GM12878 (cell line): ENCODE results near the gene MAP1LC3B. TPM values are rescaled to one million over a fixed set of nuclear protein-coding genes. Genes with fewer than 3 reads are reported as not detected.

Experiments
- ATAC-seq: fragments of 200-7000 bp; cut with Tn5 transposase; 3 replicates; pipeline ENCODE4 v1.9.1; 2020; ENCODE audit warnings: mild to moderate bottlenecking, moderate library complexity
- BruUV-seq: library from RNA; stranded (reverse); fragments of 400-500 nt; replicated peaks from 2 replicates; lab custom pipeline; 2021; lab: Mats Ljungman, UMichigan
- CTCF ChIA-PET: fragments of 300-600 bp; sonication (Branson Sonifier 250); formaldehyde crosslinking; extraction: SDS; loops from one replicate; lab custom pipeline; 2021; ENCODE audit warnings: inconsistent platforms; lab: Yijun Ruan, JAX
- POLR2A ChIA-PET: fragments of 350-600 bp; formaldehyde crosslinking; extraction: SDS; loops from one replicate; lab custom pipeline; 2021; ENCODE audit warnings: inconsistent platforms; lab: Charles Lee
- RAD21 ChIA-PET: fragments of 300-600 bp; sonication (Branson Sonifier 250); formaldehyde crosslinking; loops from one replicate; lab custom pipeline; 2023; ENCODE audit warnings: antibody characterized with exemption; ENCODE audit not compliant: unreplicated experiment; lab: Charles Lee
- SMC1A ChIA-PET: fragments of 300-600 bp; sonication (Branson Sonifier 250); formaldehyde crosslinking; loops from one replicate; lab custom pipeline; 2023; ENCODE audit not compliant: unreplicated experiment, uncharacterized antibody; lab: Charles Lee
- DNase-seq: peaks from one replicate; pipeline ENCODE4 v3.0.0-alpha.2; 2011; ENCODE audit warnings: low read depth, low spot score
- FAIRE-seq: peaks from 3 replicates; lab custom pipeline; 2011; peaks lifted over from hg19 to GRCh38; lab: Jason Lieb, UNC
- H2AFZ ChIP-seq: 2 replicates; pipeline ENCODE4 v1.6.0; 2011; ENCODE audit warnings: low read depth, low read length, control low read depth; ENCODE audit not compliant: control insufficient read depth
- H3K27ac ChIP-seq: 2 replicates; pipeline ENCODE4 v1.5.1; 2011; ENCODE audit warnings: control low read depth; ENCODE audit not compliant: control insufficient read depth, insufficient read depth
- H3K27me3 ChIP-seq, 2 experiments: replicated peaks in 1 of 2; 2 replicates each; pipeline versions ENCODE4 v1.6.0 to v1.6.1; 2011; ENCODE audit warnings: low read length in 1 of 2; ENCODE audit not compliant: control insufficient read depth in 2 of 2, insufficient read depth in 2 of 2
- H3K36me3 ChIP-seq, 2 experiments: 2 replicates each; pipeline ENCODE4 v1.5.1; 2011; ENCODE audit warnings: low read length in 1 of 2; ENCODE audit not compliant: control insufficient read depth in 2 of 2, insufficient read depth in 2 of 2
- H3K4me1 ChIP-seq: 2 replicates; pipeline ENCODE4 v1.6.1; 2011; ENCODE audit warnings: mild to moderate bottlenecking, low read length, moderate library complexity, mixed read lengths; ENCODE audit not compliant: control insufficient read depth, insufficient read depth
- H3K4me2 ChIP-seq: 2 replicates; pipeline ENCODE4 v1.6.0; 2011; ENCODE audit warnings: control low read depth; ENCODE audit not compliant: control insufficient read depth, insufficient read depth
- H3K4me3 ChIP-seq: fragments of 200-600 bp; sonication (generic); 2 replicates; pipeline ENCODE4 v1.5.1; 2016
- H3K79me2 ChIP-seq: 2 replicates; pipeline ENCODE4 v1.6.0; 2011; ENCODE audit warnings: low read length; ENCODE audit not compliant: control insufficient read depth, insufficient read depth
- H3K9ac ChIP-seq: 2 replicates; pipeline ENCODE4 v1.8.0; 2011; ENCODE audit warnings: low read length, control low read depth, mixed read lengths; ENCODE audit not compliant: control insufficient read depth, insufficient read depth
- H3K9me3 ChIP-seq: replicated peaks from 3 replicates; pipeline ENCODE4 v1.5.1; 2011; ENCODE audit warnings: mild to moderate bottlenecking, low read length; ENCODE audit not compliant: control insufficient read depth, insufficient read depth
- H4K20me1 ChIP-seq: 2 replicates; pipeline ENCODE4 v1.6.0; 2011; ENCODE audit not compliant: control insufficient read depth, insufficient read depth
- MXI1 ChIP-seq: fragments of 150-350 bp; IDR thresholded peaks from 2 replicates; pipeline ENCODE4 v1.6.1; 2011; ENCODE audit warnings: low read depth, mild to moderate bottlenecking, inconsistent platforms, low read length, improper control_type of control experiment
- MYB ChIP-seq: fragments of 150-350 bp; IDR thresholded peaks from 2 replicates; pipeline ENCODE4 v1.6.1; 2014; ENCODE audit warnings: mild to moderate bottlenecking, low read depth, low read length, borderline replicate concordance
- NFYB ChIP-seq: IDR thresholded peaks from 2 replicates; pipeline ENCODE4 v1.6.1; 2011; ENCODE audit warnings: low read depth, mild to moderate bottlenecking, low read length, improper control_type of control experiment, moderate library complexity; ENCODE audit not compliant: insufficient read depth
- PAX8 ChIP-seq: fragments of 450-650 bp; IDR thresholded peaks from 2 replicates; pipeline ENCODE4 v1.6.1; 2017; ENCODE audit warnings: mild to moderate bottlenecking, moderate library complexity
- RELA ChIP-seq: fragments of 450-650 bp; IDR thresholded peaks from 2 replicates; pipeline ENCODE4 v1.8.0; 2014; ENCODE audit warnings: borderline replicate concordance; ENCODE audit not compliant: partially characterized antibody
- SMC3 ChIP-seq: IDR thresholded peaks from 2 replicates; pipeline ENCODE4 v1.6.1; 2011; ENCODE audit warnings: low read length, improper control_type of control experiment, borderline replicate concordance
- SP1 ChIP-seq: IDR thresholded peaks from one replicate; pipeline ENCODE4 v1.6.1; 2011; ENCODE audit warnings: low read depth, low read length
- SREBF2 ChIP-seq: IDR thresholded peaks from 2 replicates; pipeline ENCODE4 v1.6.1; 2012; ENCODE audit warnings: mild to moderate bottlenecking, low read length
- WRNIP1 ChIP-seq: IDR thresholded peaks from 2 replicates; pipeline ENCODE4 v1.6.1; 2011; ENCODE audit warnings: low read depth, low read length, improper control_type of control experiment, borderline replicate concordance
- ZNF217 ChIP-seq: fragments of 450-650 bp; IDR thresholded peaks from 2 replicates; pipeline ENCODE4 v1.6.1; 2017; ENCODE audit warnings: antibody characterized with exemption, mild to moderate bottlenecking
- WGBS: methylation state at CpG from one replicate; pipeline ENCODE4 v1.1.6; 2016; ENCODE audit warnings: low lambda C conversion rate; ENCODE audit not compliant: insufficient replicate concordance, insufficient coverage; ENCODE audit errors: missing lambda C conversion rate; 5-methylcytosine and 5-hydroxymethylcytosine counted together
- in situ Hi-C: fragments of 300-500 bp; cut with MboI; formaldehyde crosslinking; loops from 9 replicates; pipeline ENCODE4 v1.14.3; 2018; ENCODE audit warnings: mixed read lengths
- intact Hi-C: fragments of 100-400 bp; cut with micrococcal nuclease; formaldehyde crosslinking; loops from one replicate; pipeline ENCODE4 v1.14.2; 2022; ENCODE audit not compliant: unreplicated experiment
- polyA plus RNA-seq, 11 experiments: library from polyadenylated mRNA; depleted of rRNA in 4 of 11; unstranded in 6 of 11; stranded (reverse) in 5 of 11; fragments of >200 nt; fragmentation: Nextera tagmentation in 4 of 11; fragmentation: Illumina TruSeq in 1 of 11; extraction: Ambion mirVana in 4 of 11; extraction: Trizol in 1 of 11; gene quantifications; 1 replicate in 1 of 11; 2 replicates in 10 of 11; pipeline versions ENCODE4 v1.2.1 to v1.2.3, GENCODE V29; 2011 to 2016; ENCODE audit warnings: inconsistent platforms in 2 of 11, missing spikeins in 2 of 11, low read depth in 1 of 11
- total RNA-seq, 4 experiments: library from RNA; depleted of rRNA in 3 of 4; stranded (reverse); fragments of >200 nt in 3 of 4; fragmentation: Illumina TruSeq in 1 of 4; extraction: Trizol in 1 of 4; gene quantifications; 2 replicates each; pipeline versions ENCODE4 v1.2.1 to v1.2.3, GENCODE V29; 2013 to 2021
- TF ChIP-seq, protein P1 (sequence below): IDR thresholded peaks from 2 replicates; pipeline ENCODE4 v1.6.1; 2011; ENCODE audit warnings: borderline replicate concordance, low read depth, mild to moderate bottlenecking, moderate library complexity, low read length; ENCODE audit not compliant: insufficient read depth, poor library complexity, severe bottlenecking
- TF ChIP-seq, protein P2 (sequence below): IDR thresholded peaks from 2 replicates; pipeline ENCODE4 v1.6.1; 2011; ENCODE audit warnings: low read depth, low read length, improper control_type of control experiment, borderline replicate concordance
- TF ChIP-seq, protein P3 (sequence below): fragments of 450-650 bp; IDR thresholded peaks from 2 replicates; pipeline ENCODE4 v1.6.1; 2017; ENCODE audit warnings: mild to moderate bottlenecking, low read depth, inconsistent platforms; ENCODE audit not compliant: poor library complexity, severe bottlenecking

The MAP1LC3B gene
- total and polyA plus RNA-seq, 10 of the 15 experiments (the other 5 are each of a cell fraction or from before 2014, with no cell fraction given): 6.1 to 42.8 (median 13.7) TPM

DNA sequence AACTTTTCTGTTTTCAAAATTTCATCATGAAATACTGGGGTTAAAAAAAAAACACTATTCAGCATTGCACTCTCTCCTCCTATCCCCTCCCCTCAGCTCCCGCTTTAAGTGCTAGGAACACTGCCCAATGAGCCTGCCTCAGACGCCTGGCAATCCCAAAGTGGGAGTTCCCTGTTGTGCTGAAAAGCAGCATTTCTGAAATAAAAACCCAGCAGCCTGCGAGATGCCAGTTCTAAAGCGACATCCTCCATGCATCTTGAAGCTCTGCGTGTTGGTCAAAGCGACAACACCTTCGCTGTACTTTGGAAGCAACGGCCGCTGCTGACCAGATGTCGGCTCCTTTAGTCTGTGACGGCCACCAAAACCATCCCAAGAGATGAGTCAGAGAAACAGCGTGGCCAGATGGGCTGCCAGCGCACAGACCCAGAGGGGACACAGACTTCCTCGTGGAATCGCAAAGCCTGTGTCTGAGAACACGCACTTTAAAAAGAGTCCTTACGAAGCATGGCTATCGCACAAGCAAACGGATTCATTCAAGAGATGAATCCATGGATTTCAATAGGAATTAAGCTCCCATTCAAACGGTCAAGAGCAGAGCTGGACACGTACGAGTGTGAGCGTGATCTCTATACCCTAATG lies 41.3 kb upstream of the MAP1LC3B start (continued):
- TF ChIP-seq, protein P1, sequence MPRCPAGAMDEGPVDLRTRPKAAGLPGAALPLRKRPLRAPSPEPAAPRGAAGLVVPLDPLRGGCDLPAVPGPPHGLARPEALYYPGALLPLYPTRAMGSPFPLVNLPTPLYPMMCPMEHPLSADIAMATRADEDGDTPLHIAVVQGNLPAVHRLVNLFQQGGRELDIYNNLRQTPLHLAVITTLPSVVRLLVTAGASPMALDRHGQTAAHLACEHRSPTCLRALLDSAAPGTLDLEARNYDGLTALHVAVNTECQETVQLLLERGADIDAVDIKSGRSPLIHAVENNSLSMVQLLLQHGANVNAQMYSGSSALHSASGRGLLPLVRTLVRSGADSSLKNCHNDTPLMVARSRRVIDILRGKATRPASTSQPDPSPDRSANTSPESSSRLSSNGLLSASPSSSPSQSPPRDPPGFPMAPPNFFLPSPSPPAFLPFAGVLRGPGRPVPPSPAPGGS: no peak
- no peak for TF ChIP-seq PAX8

DNA sequence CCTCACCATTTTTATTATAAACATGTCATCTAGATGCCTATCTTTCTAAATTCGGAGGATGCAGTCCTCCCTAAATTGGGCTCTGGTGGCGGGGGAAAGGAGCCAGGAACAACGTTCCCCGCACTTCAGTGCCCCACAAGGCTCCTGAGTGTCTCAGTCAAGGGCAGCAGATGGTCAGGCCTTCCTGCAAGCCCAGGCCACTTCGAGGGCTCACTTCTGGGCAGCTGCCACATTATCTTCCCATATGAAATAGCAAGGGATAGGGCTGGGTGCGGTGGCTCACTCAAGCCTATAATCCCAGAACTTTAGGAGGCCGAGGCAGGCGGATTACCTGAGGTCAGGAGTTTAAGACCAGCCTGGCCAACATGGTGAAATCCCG lies 40.8 kb upstream of the MAP1LC3B start:
- BruUV-seq: no TSS peak
- H3K9me3 ChIP-seq: no peaks in the 10 kb centered on the region
- SMC1A ChIA-PET: no interaction called here

More for the DNA sequence above, 40.8 kb upstream of the MAP1LC3B start:
- ChIA-PET POLR2A (no interaction called here), CTCF (interaction anchor here (0.6 kb wide), 1 partner anchor 9 kb away, joined by 3 read pairs; no protein-coding TSS in a partner anchor), RAD21 (no interaction called here)
- TF ChIP-seq ZNF217 (no peak), SMC3 (no peak), SREBF2 (no peak), NFYB (no peak), MYB (no peak), WRNIP1 (no peak), RELA (no peak), MXI1 (no peak), SP1 (no peak)
- TF ChIP-seq, protein P2, sequence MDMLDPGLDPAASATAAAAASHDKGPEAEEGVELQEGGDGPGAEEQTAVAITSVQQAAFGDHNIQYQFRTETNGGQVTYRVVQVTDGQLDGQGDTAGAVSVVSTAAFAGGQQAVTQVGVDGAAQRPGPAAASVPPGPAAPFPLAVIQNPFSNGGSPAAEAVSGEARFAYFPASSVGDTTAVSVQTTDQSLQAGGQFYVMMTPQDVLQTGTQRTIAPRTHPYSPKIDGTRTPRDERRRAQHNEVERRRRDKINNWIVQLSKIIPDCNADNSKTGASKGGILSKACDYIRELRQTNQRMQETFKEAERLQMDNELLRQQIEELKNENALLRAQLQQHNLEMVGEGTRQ: no peak
- TF ChIP-seq, protein P3, sequence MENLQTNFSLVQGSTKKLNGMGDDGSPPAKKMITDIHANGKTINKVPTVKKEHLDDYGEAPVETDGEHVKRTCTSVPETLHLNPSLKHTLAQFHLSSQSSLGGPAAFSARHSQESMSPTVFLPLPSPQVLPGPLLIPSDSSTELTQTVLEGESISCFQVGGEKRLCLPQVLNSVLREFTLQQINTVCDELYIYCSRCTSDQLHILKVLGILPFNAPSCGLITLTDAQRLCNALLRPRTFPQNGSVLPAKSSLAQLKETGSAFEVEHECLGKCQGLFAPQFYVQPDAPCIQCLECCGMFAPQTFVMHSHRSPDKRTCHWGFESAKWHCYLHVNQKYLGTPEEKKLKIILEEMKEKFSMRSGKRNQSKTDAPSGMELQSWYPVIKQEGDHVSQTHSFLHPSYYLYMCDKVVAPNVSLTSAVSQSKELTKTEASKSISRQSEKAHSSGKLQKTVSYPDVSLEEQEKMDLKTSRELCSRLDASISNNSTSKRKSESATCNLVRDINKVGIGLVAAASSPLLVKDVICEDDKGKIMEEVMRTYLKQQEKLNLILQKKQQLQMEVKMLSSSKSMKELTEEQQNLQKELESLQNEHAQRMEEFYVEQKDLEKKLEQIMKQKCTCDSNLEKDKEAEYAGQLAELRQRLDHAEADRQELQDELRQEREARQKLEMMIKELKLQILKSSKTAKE: no peak
- FAIRE-seq (no peak), DNase-seq (no peak), ATAC-seq (no peak)
- no peaks in the 10 kb centered on the region for H4K20me1 ChIP-seq
- intact Hi-C loops: no loop called here
- no peak overlapping the region for H3K27ac ChIP-seq
- H3K4me3 ChIP-seq: no peak overlapping the region
- WGBS: 71% methylated on average over 9 of the region's 9 CpGs
- no peaks in the 10 kb centered on the region for H3K27me3 ChIP-seq
- H3K79me2 ChIP-seq: no peaks in the 10 kb centered on the region
- H3K4me2 ChIP-seq: no peak overlapping the region
- H2AFZ ChIP-seq: no peak overlapping the region
- no peak overlapping the region for H3K9ac ChIP-seq
- in situ Hi-C loops: no loop called here
- H3K36me3 ChIP-seq: peaks cover 0 to 4% of the 10 kb centered on the region in 2 experiments; a peak in 3 of 4 replicates
- no peaks in the 10 kb centered on the region for H3K4me1 ChIP-seq
